ENCODE results near the gene BBS1.

GRCh38 chr11:66494458-66494857, 16.0 kb upstream of the BBS1 start:
- TF ChIP-seq ZNF19 (tag by site-specific recombination; IDR thresholded peaks at IDR 0.05; ENCODE audit: low read depth), result no peak
- TF ChIP-seq CTCF (tag by site-specific recombination; IDR thresholded peaks at IDR 0.05), result no peak
- TF ChIP-seq ZNF473 (tag by site-specific recombination; IDR thresholded peaks at IDR 0.05), result no peak
- TF ChIP-seq ZNF366 (tag by site-specific recombination; conservative IDR thresholded peaks at IDR 0.05), result no peak
- no peak for TF ChIP-seq PRDM2 (tag by site-specific recombination; IDR thresholded peaks at IDR 0.05; ENCODE audit: borderline replicate concordance)

Data from HEK293 (cell line).